Endodermal cell (in vitro differentiated cells): ENCODE measurements around the gene RAN. TPM values are rescaled to one million over a fixed set of nuclear protein-coding genes. Genes with fewer than 3 reads are reported as not detected.

Experiments
- DNase-seq: peaks from one replicate; pipeline ENCODE4 v3.0.0-alpha.2; 2017
- H3K27ac ChIP-seq: 2 replicates; pipeline ENCODE4 v1.5.1; 2013; ENCODE audit warnings: mild to moderate bottlenecking, low read depth, low read length, moderate library complexity
- H3K27me3 ChIP-seq: 2 replicates; pipeline ENCODE4 v1.6.1; 2013; ENCODE audit warnings: mild to moderate bottlenecking, low read length, moderate library complexity; ENCODE audit not compliant: insufficient read depth, control insufficient read depth, poor library complexity, severe bottlenecking
- H3K36me3 ChIP-seq: 2 replicates; pipeline ENCODE4 v1.7.0; 2013; ENCODE audit warnings: mild to moderate bottlenecking, low read length, moderate library complexity; ENCODE audit not compliant: control insufficient read depth, insufficient read depth
- H3K4me1 ChIP-seq: one replicate; pipeline ENCODE4 v1.7.0; 2013; ENCODE audit warnings: low read length; ENCODE audit not compliant: control insufficient read depth, insufficient read depth
- H3K4me3 ChIP-seq: 2 replicates; pipeline ENCODE4 v1.5.1; 2013; ENCODE audit warnings: mild to moderate bottlenecking, low read length, moderate library complexity
- H3K9ac ChIP-seq: 2 replicates; pipeline ENCODE4 v1.6.1; 2013; ENCODE audit warnings: mild to moderate bottlenecking, low read length, moderate library complexity; ENCODE audit not compliant: poor library complexity, severe bottlenecking; ENCODE audit errors: extremely low read depth
- H3K9me3 ChIP-seq: 2 replicates; pipeline ENCODE4 v1.6.1; 2013; ENCODE audit warnings: mild to moderate bottlenecking, low read length, moderate library complexity; ENCODE audit not compliant: control insufficient read depth
- H3K27ac Mint-ChIP-seq: 2 replicates; pipeline ENCODE4 v1.8.0; 2020; ENCODE audit warnings: mixed read lengths
- H3K27me3 Mint-ChIP-seq: 2 replicates; pipeline ENCODE4 v1.8.0; 2021; ENCODE audit warnings: mild to moderate bottlenecking, mixed read lengths; ENCODE audit not compliant: insufficient read depth
- H3K36me3 Mint-ChIP-seq: 2 replicates; pipeline ENCODE4 v1.8.0; 2020; ENCODE audit warnings: low read depth, mixed read lengths
- H3K4me1 Mint-ChIP-seq: 2 replicates; pipeline ENCODE4 v1.8.0; 2020; ENCODE audit warnings: mixed read lengths
- H3K4me3 Mint-ChIP-seq: 2 replicates; pipeline ENCODE4 v1.8.0; 2020; ENCODE audit warnings: mild to moderate bottlenecking, moderate library complexity, mixed read lengths
- H3K9me3 Mint-ChIP-seq: 2 replicates; pipeline ENCODE4 v1.8.0; 2020; ENCODE audit warnings: mild to moderate bottlenecking, mixed read lengths
- CTCF ChIP-seq: fragments of 200-600 bp; sonication (generic); conservative IDR thresholded peaks from 2 replicates; pipeline ENCODE4 v1.5.0; 2021; ENCODE audit warnings: antibody characterized with exemption, mild to moderate bottlenecking
- WGBS, 2 experiments: methylation state at CpG; one replicate each; pipeline versions ENCODE4 v1.1.5 to v1.1.7; 2013; ENCODE audit warnings: missing lambda C conversion rate in 2 of 2, mixed read lengths in 1 of 2; ENCODE audit not compliant: insufficient coverage in 1 of 2, insufficient read length in 1 of 2; 5-methylcytosine and 5-hydroxymethylcytosine counted together
- total RNA-seq, 2 donors: library from RNA; stranded (reverse); fragmentation: NEBNext Ultra II Directional in 1 of 2; extraction: Animal tissue kit (Norgen Biotek cat#: 25700) in 1 of 2; gene quantifications; 2 replicates in 1 of 2; 3 replicates in 1 of 2; pipeline ENCODE4 v1.2.1, GENCODE V29; 2021

The RAN gene
- total RNA-seq, 2 donors from 2014 or later = 1,323 to 1,383 TPM

GRCh38 chr12:130858084-130858483, 13.8 kb upstream of the RAN start:
- H3K36me3 ChIP-seq = no peaks in the 10 kb centered on the region
- H3K9me3 ChIP-seq = peaks cover 21% of the 10 kb centered on the region
- H3K9ac ChIP-seq = no peak overlapping the region
- TF ChIP-seq CTCF = peak; percentile 54
- no peaks in the 10 kb centered on the region for H3K36me3 Mint-ChIP-seq
- no peaks in the 10 kb centered on the region for H3K27me3 ChIP-seq
- WGBS, 2 experiments = 85% methylated on average over 4 of the region's 4 CpGs; no CpG with 5 or more reads in 1 of the 2 experiments
- peaks cover 18% of the 10 kb centered on the region for H3K9me3 Mint-ChIP-seq
- no peak overlapping the region for H3K27ac ChIP-seq
- no peaks in the 10 kb centered on the region for H3K4me1 Mint-ChIP-seq
- no peak overlapping the region for H3K4me3 Mint-ChIP-seq
- DNase-seq = peak; percentile 66
- H3K27ac Mint-ChIP-seq = no peak overlapping the region
- no peaks in the 10 kb centered on the region for H3K4me1 ChIP-seq
- H3K4me3 ChIP-seq = no peak overlapping the region
- peaks cover 2% of the 10 kb centered on the region for H3K27me3 Mint-ChIP-seq

GRCh38 chr12:130859161-130859560, 12.7 kb upstream of the RAN start:
- Mint-ChIP-seq H3K4me3 (no peak overlapping the region), H3K27ac (no peak overlapping the region), H3K4me1 (no peaks in the 10 kb centered on the region), H3K36me3 (no peaks in the 10 kb centered on the region), H3K27me3 (no peaks in the 10 kb centered on the region), H3K9me3 (peaks cover 18% of the 10 kb centered on the region)
- no peak for DNase-seq
- H3K27me3 ChIP-seq = no peaks in the 10 kb centered on the region
- H3K36me3 ChIP-seq = no peaks in the 10 kb centered on the region
- TF ChIP-seq CTCF = no peak
- peaks cover 21% of the 10 kb centered on the region for H3K9me3 ChIP-seq
- no peak overlapping the region for H3K4me3 ChIP-seq
- H3K4me1 ChIP-seq = no peaks in the 10 kb centered on the region
- H3K27ac ChIP-seq = no peak overlapping the region
- H3K9ac ChIP-seq = no peak overlapping the region
- WGBS, 2 experiments = 95 to 100% methylated on average over 3 to 4 of the region's 6 CpGs

GRCh38 chr12:130860311-130860710, 11.6 kb upstream of the RAN start:
- Mint-ChIP-seq H3K27me3 (no peaks in the 10 kb centered on the region), H3K4me3 (no peak overlapping the region), H3K9me3 (peaks cover 18% of the 10 kb centered on the region), H3K27ac (no peak overlapping the region), H3K4me1 (no peaks in the 10 kb centered on the region), H3K36me3 (no peaks in the 10 kb centered on the region)
- Histone ChIP-seq H3K36me3 (no peaks in the 10 kb centered on the region), H3K27me3 (no peaks in the 10 kb centered on the region), H3K4me3 (no peak overlapping the region), H3K27ac (no peak overlapping the region), H3K9me3 (peaks cover 21% of the 10 kb centered on the region), H3K9ac (no peak overlapping the region), H3K4me1 (no peaks in the 10 kb centered on the region)
- WGBS, 2 experiments = 90 to 91% methylated on average over 9 of the region's 9 CpGs
- no peak for TF ChIP-seq CTCF
- DNase-seq = no peak
